Measurements from ENCODE around the gene ENDOV.

The ENDOV gene

GRCh38 chr17:80416940-80417293 lies 1.9 kb downstream of the ENDOV start:
- DNase-seq = no peak

- no peak for DNase-seq
Observed at GRCh38 chr17:80418589-80418988, 3.6 kb downstream of the ENDOV start.

DNA sequence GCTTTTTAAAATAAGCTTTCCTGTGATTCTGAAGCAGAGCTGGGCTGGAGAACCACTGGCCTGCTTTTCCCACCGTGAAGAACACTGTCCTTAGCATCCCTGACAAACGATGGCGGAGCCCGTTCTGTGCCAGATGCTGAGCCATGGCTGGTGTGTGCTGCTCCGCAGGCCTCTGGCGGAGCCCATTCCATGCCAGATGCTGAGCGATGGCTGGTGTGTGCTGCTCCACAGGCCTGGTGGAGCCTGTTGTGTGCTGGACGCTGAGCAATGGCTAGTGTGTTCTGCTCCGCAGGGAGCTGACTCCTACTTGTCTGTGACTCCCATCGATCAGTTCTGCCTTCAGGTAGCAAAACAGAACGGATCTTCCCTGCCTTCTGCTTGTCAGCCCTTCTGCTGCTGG lies 4.3 kb downstream of the ENDOV start:
- no peak for DNase-seq

DNA sequence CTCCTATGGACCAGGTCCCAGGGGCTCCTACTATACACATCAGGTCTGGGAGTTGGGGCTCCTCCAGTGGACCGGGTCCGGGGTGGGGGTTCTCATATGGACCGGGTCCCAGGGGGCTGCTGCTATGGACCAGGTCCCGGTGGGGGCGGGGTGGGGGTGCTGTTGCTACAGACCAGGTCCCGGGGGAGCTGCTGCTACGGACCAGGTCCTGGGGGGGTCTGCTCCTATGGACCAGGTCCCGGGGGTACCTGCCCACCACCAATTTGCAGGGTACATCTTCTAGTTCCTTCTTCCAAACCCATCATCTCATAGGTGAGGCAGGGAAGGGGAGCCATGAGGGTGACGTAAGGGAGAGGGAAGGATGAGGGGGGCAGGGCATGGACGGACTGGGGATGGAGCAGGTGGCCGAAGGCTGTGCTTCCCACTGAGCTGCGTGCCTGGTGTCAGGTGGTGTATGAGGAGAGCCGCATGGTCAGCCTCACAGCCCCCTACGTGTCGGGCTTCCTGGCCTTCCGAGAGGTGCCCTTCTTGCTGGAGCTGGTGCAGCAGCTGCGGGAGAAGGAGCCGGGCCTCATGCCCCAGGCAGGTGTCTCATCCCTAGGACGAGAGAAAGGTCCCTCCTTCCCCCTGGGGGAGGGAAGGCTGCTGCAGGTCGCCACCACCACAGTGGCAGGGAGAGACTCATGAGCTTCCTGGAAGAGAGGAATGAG lies 6.6 kb downstream of the ENDOV start:
- no peak for DNase-seq

DNA sequence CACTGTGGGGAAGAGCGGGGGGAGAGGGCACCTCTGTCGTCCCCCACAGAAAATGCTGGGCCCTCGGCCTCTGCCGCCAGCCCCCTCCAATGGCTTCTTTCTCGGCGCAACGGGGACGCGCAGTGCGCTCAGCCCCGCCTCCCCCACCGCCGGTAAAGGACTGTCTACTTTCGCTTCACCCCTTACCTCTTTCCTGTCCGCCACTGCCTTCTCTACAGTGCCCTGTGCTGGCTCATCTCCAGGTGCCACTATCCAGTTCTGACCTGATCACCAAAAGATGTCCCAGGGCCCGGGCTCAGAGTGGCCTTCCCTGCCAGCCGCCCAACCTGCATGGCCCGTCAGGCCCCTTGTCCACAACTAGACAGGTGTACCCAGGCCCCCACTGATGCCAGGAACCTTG lies 7.3 kb downstream of the ENDOV start:
- no peak for DNase-seq

DNA sequence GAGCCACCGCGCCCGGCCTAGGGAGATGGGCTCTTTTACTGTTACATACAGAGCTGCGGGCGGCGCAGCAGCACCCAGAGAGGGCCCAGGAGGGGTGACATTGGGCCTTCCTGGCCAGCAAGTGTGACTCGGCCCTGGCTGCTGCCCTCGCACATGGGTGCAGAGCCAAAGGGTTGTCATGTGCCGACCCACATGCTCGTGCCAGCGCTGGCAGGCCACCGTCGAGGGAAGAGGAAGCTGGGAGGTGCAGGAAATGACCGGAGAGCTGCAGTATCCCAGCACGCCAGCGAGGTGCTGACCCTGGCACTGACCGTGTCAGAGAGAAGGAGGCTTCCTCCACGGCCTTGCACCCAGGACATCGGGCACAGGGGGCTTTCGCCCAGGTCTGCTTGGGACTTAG lies 8.0 kb downstream of the ENDOV start:
- no peak for DNase-seq

DNA sequence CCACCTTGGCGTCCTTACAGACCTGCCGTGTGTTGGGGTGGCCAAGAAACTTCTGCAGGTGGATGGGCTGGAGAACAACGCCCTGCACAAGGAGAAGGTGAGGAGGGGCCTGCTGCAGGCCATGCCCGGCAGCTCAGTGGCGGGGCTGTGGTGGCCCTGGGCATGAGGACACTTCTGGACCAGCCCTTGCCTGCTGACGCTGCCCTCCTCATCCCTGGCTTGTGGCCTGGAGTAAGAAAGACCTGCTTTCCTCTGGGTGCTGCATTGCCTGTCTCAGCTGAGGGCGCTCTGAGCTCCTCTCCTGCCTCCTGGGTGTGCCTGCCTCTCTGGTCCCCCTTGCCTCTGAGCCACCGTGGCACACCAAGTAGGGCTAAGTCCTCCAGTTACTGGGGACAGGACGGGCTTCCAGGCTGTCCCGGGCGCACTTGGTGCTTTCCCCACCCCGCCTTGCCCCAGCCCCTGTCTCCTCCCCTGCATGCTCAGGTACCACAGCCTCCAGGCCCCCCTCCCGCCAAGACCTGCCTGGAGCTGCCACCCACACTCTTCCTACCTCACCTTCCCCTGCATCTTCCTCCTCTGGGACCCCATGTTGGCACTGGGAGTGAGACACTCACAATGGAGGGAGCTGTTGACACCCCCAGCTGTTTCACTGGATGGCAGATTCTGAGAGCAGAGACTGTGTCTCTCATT lies 8.7 kb downstream of the ENDOV start:
- no peak for DNase-seq

DNA sequence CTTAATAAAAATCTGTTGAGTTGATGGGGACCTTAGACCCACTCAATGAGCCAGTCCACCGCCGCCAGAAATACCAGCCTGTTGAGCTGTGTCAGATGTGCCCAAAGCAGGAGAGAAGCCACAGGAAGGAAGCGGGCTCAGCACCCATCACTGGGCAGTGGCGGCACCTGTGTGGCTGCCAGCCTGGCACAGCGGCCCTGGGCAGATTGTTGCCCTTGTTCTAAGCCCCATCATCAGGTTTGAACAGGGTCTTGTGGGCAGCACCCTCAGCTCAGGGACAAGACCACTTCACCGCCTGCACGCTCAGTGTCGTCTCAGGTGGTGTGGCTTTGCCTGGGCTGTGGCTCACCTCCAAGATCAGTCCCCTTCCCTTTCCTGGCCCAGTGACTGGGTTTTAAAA lies 9.3 kb downstream of the ENDOV start:
- DNase-seq = no peak

- DNase-seq = no peak
Observed at GRCh38 chr17:80424878-80425765, 10.2 kb downstream of the ENDOV start.

DNA sequence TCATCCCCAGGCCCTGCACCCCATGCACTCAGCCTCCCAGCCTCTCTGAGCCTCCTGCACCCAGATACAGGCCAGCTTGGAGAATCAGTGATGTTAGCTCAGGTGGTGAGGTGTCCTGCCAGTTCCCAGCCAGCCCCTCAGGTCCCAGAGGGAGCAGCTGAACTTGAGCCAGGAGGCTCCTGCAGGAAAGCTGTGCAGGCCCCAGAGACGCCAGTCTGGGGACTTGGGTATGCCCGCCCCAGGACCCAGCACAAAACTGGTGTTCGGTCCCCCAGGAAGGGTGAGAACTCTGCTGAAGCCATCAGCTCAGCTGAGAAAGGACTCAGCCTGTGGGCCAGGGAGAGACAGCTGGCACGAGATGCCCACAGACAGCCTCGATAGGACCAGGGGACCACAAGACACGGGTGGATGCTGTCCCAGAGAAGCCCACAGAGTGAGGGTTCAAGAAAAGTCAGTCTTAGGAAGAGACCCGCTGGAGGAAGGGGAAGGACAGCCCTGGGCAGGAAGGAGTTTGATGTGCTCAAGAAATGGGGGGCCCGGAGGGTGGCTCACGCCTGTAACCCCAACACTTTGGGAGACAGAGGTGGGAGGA lies 11.0 kb downstream of the ENDOV start:
- DNase-seq = no peak

DNA sequence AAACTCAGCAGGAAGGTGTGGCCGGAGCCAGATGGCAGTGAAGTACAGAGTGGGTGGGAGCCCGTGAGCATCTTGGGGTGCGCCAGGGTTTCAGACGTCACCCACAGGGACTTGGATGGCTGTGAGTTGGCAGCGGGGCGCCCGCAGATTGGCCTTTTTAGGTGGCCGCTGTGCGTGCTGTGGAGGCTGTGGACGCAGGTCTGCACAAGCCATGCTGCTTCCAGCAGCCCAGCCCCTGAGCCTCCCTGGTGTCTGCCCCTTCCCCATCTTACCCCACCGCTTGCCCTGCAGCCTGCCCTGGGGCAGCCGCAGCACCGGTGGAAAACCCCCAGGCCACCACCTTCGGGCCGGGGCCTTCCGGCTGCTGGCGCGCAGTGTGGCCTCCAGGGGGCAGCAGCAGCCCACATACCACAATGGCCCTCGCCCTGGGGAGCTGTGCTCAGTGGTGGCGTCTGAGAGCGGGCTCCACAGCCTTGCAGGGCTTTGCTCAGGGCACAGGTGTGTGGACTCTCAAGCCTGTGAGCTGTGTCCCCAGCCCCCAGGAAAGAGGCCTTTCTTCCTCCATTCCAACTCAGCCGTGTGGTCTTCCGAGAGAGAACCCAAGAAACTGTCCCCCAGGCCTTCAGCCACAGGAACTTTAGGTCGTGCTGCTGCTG lies 11.8 kb downstream of the ENDOV start:
- DNase-seq = peak; percentile 71 to 86 (median 78)

- no peak for DNase-seq
Observed at GRCh38 chr17:80427366-80428282, 12.7 kb downstream of the ENDOV start.

DNA sequence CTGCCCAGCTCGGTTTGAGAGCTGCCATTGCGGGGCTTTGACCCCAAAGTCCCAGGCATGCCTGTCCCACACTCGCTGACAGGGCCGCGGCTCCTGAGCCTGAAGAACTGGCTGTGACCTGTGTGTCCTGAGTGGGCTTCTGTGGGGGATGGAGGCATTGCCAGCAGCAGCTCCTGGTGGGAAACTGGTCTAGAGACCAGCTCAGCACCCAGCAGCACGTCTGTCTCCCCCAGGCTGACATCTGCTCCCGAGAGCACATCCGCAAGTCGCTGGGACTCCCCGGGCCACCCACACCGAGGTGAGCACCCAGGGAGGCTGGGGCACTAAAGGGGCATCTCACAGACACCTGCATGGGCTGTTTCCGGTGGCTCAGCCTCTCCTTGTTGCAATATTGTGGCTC lies 13.4 kb downstream of the ENDOV start:
- no peak for DNase-seq

DNA sequence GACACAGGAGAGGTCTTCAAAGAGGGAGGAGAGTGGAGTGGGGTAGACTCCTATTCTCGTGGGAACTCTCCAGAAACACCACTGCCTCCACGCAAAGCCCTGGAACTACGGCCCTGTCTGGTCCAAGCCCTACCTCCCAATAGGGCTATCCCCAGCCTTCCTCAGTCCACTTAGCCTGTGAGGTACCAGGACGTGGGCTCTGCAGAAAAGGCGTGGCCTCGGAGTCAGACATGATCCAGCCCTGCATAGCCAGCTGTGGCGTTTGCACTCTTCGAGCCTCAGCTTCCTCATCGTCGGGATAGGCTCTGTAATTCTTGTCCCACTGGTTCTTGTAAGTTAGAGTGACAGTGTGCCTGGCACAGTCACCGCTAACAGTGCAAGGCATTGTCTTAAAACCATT lies 13.8 kb downstream of the ENDOV start:
- DNase-seq = no peak

GRCh38 chr17:80429356-80430275 lies 14.6 kb downstream of the ENDOV start:
- no peak for DNase-seq

DNA sequence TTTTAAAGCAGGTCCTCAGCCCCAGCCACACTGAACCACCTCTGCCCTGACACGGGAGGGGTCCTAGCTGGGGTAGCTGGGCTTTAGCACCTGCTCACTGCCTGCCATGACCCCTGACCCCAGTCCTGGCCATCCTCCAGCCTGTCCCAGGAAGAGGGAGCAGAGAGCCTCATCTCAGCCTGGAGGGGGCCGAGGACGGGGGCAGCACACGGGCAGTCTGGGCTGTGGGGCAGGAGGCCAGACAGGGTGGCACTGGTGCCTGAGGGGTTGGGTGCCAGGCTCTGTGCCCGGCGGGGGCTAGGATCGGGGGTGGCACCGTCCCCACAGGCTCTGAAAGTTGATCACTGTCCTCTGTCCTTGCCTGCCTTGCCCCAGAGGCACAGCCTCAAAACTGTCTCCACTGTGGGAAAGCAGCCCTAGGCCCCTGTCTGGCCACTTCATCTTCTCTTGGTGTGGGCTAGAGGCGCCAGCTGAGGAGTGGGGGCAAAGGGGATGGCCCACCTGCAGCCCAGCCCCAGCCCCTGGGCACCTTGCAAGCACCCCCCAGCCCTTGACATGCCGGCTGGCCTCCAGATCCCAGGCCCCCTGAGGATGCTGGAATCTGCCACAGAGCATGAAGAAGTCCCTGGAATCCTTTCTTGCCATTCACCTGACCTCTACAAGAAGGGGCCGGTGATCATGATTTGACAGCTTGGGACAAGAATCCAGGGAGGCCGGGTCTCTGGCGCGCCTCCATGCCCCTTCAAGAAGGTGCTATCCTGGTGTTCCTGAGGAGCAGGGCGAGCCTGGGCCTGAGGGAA lies 15.7 kb downstream of the ENDOV start:
- no peak for DNase-seq

GRCh38 chr17:80431246-80432195 lies 16.6 kb downstream of the ENDOV start:
- DNase-seq = no peak

DNA sequence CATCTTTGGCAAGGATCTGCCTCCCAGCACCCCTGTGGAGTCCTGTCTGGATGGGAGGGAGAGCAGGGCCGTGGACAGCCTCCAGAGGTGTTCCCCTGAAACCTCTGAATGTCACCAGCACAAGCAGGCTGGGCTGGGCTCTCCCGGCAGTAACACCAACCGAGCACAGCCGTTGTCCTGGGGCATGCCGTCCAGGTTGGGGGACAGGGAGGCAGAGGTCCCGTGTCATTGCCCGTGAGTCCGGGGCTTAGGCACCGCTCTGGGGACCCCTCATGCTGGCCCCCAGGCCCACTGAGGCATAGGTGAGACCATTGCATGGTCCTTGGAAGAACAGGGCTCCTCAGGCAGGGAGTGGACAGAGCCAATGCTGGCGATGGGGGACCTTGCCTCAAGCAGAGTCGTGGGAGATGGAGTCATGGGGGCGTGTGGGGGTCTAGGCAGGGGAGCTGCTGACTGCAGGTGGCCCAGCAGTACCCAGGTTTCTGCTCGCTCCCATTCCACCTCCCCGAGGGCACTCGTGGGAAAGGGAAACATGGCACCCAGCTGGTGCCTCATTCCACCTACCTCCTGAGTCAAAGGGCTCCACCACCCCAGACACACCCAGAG lies 17.5 kb downstream of the ENDOV start:
- no peak for DNase-seq

Data from activated CD4-positive, CD25-positive, alpha-beta regulatory T cell (primary cell).